Activated CD8-positive, alpha-beta memory T cell treated with anti-CD3 and anti-CD28 coated beads for 36 hours (primary cell): ENCODE results near the gene BMPER. TPM values are rescaled to one million over a fixed set of nuclear protein-coding genes. Genes with fewer than 3 reads are reported as not detected.

ENCODE experiments used
- CTCF ChIA-PET: fragments of 350-600 bp; sonication (Branson Sonifier 250); formaldehyde crosslinking; loops from one replicate; lab custom pipeline; 2021; ENCODE audit warnings: antibody characterized with exemption; lab: Charles Lee
- POLR2A ChIA-PET: fragments of 350-600 bp; sonication (Branson Sonifier 250); formaldehyde crosslinking; loops from one replicate; lab custom pipeline; 2021; ENCODE audit warnings: antibody characterized with exemption; lab: Charles Lee
- total RNA-seq, 2 experiments: library from RNA; stranded (reverse); gene quantifications; one replicate each; pipeline ENCODE4 v1.2.3, GENCODE V29; 2021

BMPER gene
- total RNA-seq, 2 experiments from 2014 or later, result not detected

- ChIA-PET CTCF (no interaction called here), POLR2A (no interaction called here)
Observed at GRCh38 chr7:33886149-33886623, 19.2 kb upstream of the BMPER start.

- ChIA-PET POLR2A (no interaction called here), CTCF (no interaction called here)
Observed at GRCh38 chr7:33887266-33887975, 17.9 kb upstream of the BMPER start.

- ChIA-PET CTCF (interaction anchor here (0.6 kb wide), 1 partner anchor 1408 kb away, joined by 3 read pairs; no protein-coding TSS in a partner anchor), POLR2A (no interaction called here)
Observed at GRCh38 chr7:33888166-33888565, 17.2 kb upstream of the BMPER start.

- CTCF ChIA-PET, result no interaction called here
Observed at GRCh38 chr7:33892945-33893344, 12.4 kb upstream of the BMPER start.

GRCh38 chr7:33893377-33893776 lies 12.0 kb upstream of the BMPER start:
- CTCF ChIA-PET, result no interaction called here
- POLR2A ChIA-PET, result no interaction called here

More at GRCh38 chr7:33892945-33893344, 12.4 kb upstream of the BMPER start:
- POLR2A ChIA-PET, result no interaction called here

- ChIA-PET CTCF (interaction anchor here (0.6 to 2.5 kb wide), 5 partner anchors 9 to 140 kb away, joined by 3 to 8 read pairs (median 3); no protein-coding TSS in a partner anchor), POLR2A (no interaction called here)
Observed at GRCh38 chr7:33895025-33895804, 10.1 kb upstream of the BMPER start.

GRCh38 chr7:33900501-33900900 lies 4.8 kb upstream of the BMPER start:
- POLR2A ChIA-PET, result no interaction called here
- CTCF ChIA-PET, result no interaction called here

GRCh38 chr7:33901199-33901598 lies 4.1 kb upstream of the BMPER start:
- CTCF ChIA-PET, result no interaction called here
- POLR2A ChIA-PET, result no interaction called here

GRCh38 chr7:33901847-33902246 lies 3.5 kb upstream of the BMPER start:
- ChIA-PET CTCF (no interaction called here), POLR2A (no interaction called here)

GRCh38 chr7:33902746-33903145 lies 2.6 kb upstream of the BMPER start:
- CTCF ChIA-PET, result no interaction called here

GRCh38 chr7:33903791-33904680 lies 1.3 kb upstream of the BMPER start:
- POLR2A ChIA-PET, result no interaction called here
- CTCF ChIA-PET, result interaction anchor here (0.8 to 1.3 kb wide), 2 partner anchors 8 to 9 kb away, joined by 3 to 4 read pairs; no protein-coding TSS in a partner anchor

More at GRCh38 chr7:33902746-33903145, 2.6 kb upstream of the BMPER start:
- POLR2A ChIA-PET, result no interaction called here

- POLR2A ChIA-PET, result no interaction called here
- CTCF ChIA-PET, result interaction anchor here (1.3 kb wide), 1 partner anchor 10 kb away, joined by 4 read pairs; no protein-coding TSS in a partner anchor
Observed at GRCh38 chr7:33904681-33905388, 504 bp upstream of the BMPER start.

GRCh38 chr7:33906697-33907096 lies 1.4 kb downstream of the BMPER start:
- POLR2A ChIA-PET, result no interaction called here
- CTCF ChIA-PET, result interaction anchor here (2.6 kb wide), 1 partner anchor 11 kb away, joined by 8 read pairs; no protein-coding TSS in a partner anchor

GRCh38 chr7:33907625-33908024 lies 2.3 kb downstream of the BMPER start:
- POLR2A ChIA-PET, result no interaction called here

GRCh38 chr7:33909318-33909717 lies 4.0 kb downstream of the BMPER start:
- POLR2A ChIA-PET, result no interaction called here
- CTCF ChIA-PET, result interaction anchor here (0.6 kb wide), 1 partner anchor 944 kb away, joined by 3 read pairs; no protein-coding TSS in a partner anchor

More at GRCh38 chr7:33907625-33908024, 2.3 kb downstream of the BMPER start:
- CTCF ChIA-PET, result interaction anchor here (2.6 kb wide), 1 partner anchor 12 kb away, joined by 8 read pairs; no protein-coding TSS in a partner anchor

- ChIA-PET CTCF (interaction anchor here (0.6 kb wide), 1 partner anchor 944 kb away, joined by 3 read pairs; no protein-coding TSS in a partner anchor), POLR2A (no interaction called here)
Observed at GRCh38 chr7:33909755-33910154, 4.4 kb downstream of the BMPER start.

- ChIA-PET CTCF (no interaction called here), POLR2A (no interaction called here)
Observed at GRCh38 chr7:33910756-33911155, 5.4 kb downstream of the BMPER start.

GRCh38 chr7:33916357-33917081 lies 11.2 kb downstream of the BMPER start:
- POLR2A ChIA-PET, result no interaction called here
- CTCF ChIA-PET, result interaction anchor here (1.1 kb wide), 1 partner anchor 16 kb away, joined by 5 read pairs; no protein-coding TSS in a partner anchor
